Measurements from ENCODE around the gene DUSP9.

DNA sequence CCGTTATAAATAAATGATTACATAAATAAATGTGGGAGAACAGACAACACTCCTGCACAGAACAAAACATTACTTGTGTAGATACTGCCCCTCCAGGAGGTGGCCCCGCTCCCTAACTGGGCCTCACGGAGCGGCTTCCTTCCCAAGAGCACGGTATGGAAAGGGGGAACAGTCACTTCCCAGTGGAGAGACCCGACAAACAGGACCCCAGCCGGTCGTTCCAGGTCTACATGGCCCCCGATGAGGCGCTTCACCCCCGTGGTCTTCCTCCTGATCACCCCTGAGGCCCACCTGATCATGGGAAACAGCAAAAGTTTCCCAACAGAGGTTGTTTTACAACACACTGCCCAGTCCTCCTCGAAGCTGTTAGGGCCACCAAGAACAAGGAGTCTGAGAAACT, 34.2 kb downstream of the DUSP9 start:
- TF ChIP-seq, protein P1, sequence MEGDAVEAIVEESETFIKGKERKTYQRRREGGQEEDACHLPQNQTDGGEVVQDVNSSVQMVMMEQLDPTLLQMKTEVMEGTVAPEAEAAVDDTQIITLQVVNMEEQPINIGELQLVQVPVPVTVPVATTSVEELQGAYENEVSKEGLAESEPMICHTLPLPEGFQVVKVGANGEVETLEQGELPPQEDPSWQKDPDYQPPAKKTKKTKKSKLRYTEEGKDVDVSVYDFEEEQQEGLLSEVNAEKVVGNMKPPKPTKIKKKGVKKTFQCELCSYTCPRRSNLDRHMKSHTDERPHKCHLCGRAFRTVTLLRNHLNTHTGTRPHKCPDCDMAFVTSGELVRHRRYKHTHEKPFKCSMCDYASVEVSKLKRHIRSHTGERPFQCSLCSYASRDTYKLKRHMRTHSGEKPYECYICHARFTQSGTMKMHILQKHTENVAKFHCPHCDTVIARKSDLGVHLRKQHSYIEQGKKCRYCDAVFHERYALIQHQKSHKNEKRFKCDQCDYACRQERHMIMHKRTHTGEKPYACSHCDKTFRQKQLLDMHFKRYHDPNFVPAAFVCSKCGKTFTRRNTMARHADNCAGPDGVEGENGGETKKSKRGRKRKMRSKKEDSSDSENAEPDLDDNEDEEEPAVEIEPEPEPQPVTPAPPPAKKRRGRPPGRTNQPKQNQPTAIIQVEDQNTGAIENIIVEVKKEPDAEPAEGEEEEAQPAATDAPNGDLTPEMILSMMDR (IDR thresholded peaks at IDR 0.05; ENCODE audit: low read depth, low read length, poor library complexity, severe bottlenecking): no peak
- TF ChIP-seq EZH2phosphoT487 (IDR thresholded peaks at IDR 0.05; ENCODE audit: borderline replicate concordance, low read length): no peak

Measured in DOHH2 (cell line).